WTC11 (cell line): ENCODE data around the gene FAM240B. TPM values are rescaled to one million over a fixed set of nuclear protein-coding genes. Genes with fewer than 3 reads are reported as not detected.

ENCODE experiments used
- ATAC-seq: fragments of 200-7000 bp; cut with Tn5 transposase; 2 replicates; pipeline ENCODE4 v1.10.0; 2021; ENCODE audit warnings: mild to moderate bottlenecking, moderate library complexity
- CTCF ChIA-PET: fragments of 300-600 bp; sonication (Branson Sonifier 250); formaldehyde crosslinking; loops from one replicate; lab custom pipeline; 2021; ENCODE audit warnings: antibody characterized with exemption; lab: Charles Lee
- POLR2A ChIA-PET: fragments of 350-600 bp; sonication (Branson Sonifier 250); formaldehyde crosslinking; loops from one replicate; lab custom pipeline; 2021; ENCODE audit warnings: antibody characterized with exemption; lab: Charles Lee
- DNase-seq: peaks from one replicate; pipeline ENCODE4 v3.0.0; 2021; ENCODE audit warnings: low spot score
- H3K27ac Mint-ChIP-seq: 2 replicates; pipeline ENCODE4 v1.8.0; 2021; ENCODE audit warnings: mixed read lengths
- H3K27me3 Mint-ChIP-seq: 2 replicates; pipeline ENCODE4 v1.8.0; 2021; ENCODE audit warnings: low read depth, mild to moderate bottlenecking, moderate library complexity, mixed read lengths
- H3K36me3 Mint-ChIP-seq: 2 replicates; pipeline ENCODE4 v1.8.0; 2021; ENCODE audit warnings: mixed read lengths
- H3K4me1 Mint-ChIP-seq: 2 replicates; pipeline ENCODE4 v1.8.0; 2022; ENCODE audit warnings: mixed read lengths
- H3K4me3 Mint-ChIP-seq: 2 replicates; pipeline ENCODE4 v1.8.0; 2021; ENCODE audit warnings: mild to moderate bottlenecking, moderate library complexity, mixed read lengths
- H3K9me3 Mint-ChIP-seq: 2 replicates; pipeline ENCODE4 v1.8.0; 2021; ENCODE audit warnings: mixed read lengths
- ATF6 ChIP-seq: sonication (generic); formaldehyde crosslinking; IDR thresholded peaks from 2 replicates; pipeline ENCODE4 v1.8.1; 2023; ENCODE audit warnings: mild to moderate bottlenecking, missing genetic modification reagents
- CBFB ChIP-seq: sonication (generic); formaldehyde crosslinking; IDR thresholded peaks from 2 replicates; pipeline ENCODE4 v1.8.1; 2022; ENCODE audit warnings: mild to moderate bottlenecking, low read depth, missing genetic modification reagents
- CREB1 ChIP-seq: sonication (generic); formaldehyde crosslinking; IDR thresholded peaks from 2 replicates; pipeline ENCODE4 v1.8.0; 2023; ENCODE audit warnings: mild to moderate bottlenecking, missing genetic modification reagents
- E2F1 ChIP-seq: sonication (generic); formaldehyde crosslinking; IDR thresholded peaks from 2 replicates; pipeline ENCODE4 v1.8.0; 2022; ENCODE audit warnings: mild to moderate bottlenecking, missing genetic modification reagents
- ETV6 ChIP-seq: sonication (generic); formaldehyde crosslinking; IDR thresholded peaks from 2 replicates; pipeline ENCODE4 v1.8.1; 2022; ENCODE audit warnings: mild to moderate bottlenecking, missing genetic modification reagents
- FOXJ3 ChIP-seq: sonication (generic); formaldehyde crosslinking; IDR thresholded peaks from 2 replicates; pipeline ENCODE4 v1.9.0; 2021; ENCODE audit warnings: missing genetic modification reagents, mild to moderate bottlenecking, borderline replicate concordance
- FOXP4 ChIP-seq: sonication (generic); formaldehyde crosslinking; IDR thresholded peaks from 2 replicates; pipeline ENCODE4 v1.8.0; 2022; ENCODE audit warnings: mild to moderate bottlenecking, missing genetic modification reagents
- GRHL2 ChIP-seq: fragments of 250-450 bp; sonication (Bioruptor Pico); IDR thresholded peaks from 2 replicates; pipeline ENCODE4 v1.8.0; 2022; ENCODE audit warnings: mild to moderate bottlenecking, moderate library complexity; ENCODE audit not compliant: insufficient replicate concordance, severe bottlenecking
- GTF2I ChIP-seq: fragments of 250-450 bp; sonication (Bioruptor Pico); conservative IDR thresholded peaks from 2 replicates; pipeline ENCODE4 v1.4.0; 2021; ENCODE audit warnings: mild to moderate bottlenecking
- JUN ChIP-seq: sonication (generic); formaldehyde crosslinking; IDR thresholded peaks from 2 replicates; pipeline ENCODE4 v1.8.0; 2023; ENCODE audit warnings: mild to moderate bottlenecking, missing genetic modification reagents
- NFATC4 ChIP-seq: fragments of 250-450 bp; sonication (Bioruptor Pico); IDR thresholded peaks from 2 replicates; pipeline ENCODE4 v1.9.0; 2021; ENCODE audit warnings: mild to moderate bottlenecking
- OVOL2 ChIP-seq: fragments of 250-450 bp; sonication (Bioruptor Pico); IDR thresholded peaks from 2 replicates; pipeline ENCODE4 v1.9.0; 2021; ENCODE audit warnings: mild to moderate bottlenecking, borderline replicate concordance
- RORB ChIP-seq: fragments of 250-450 bp; sonication (Bioruptor Pico); IDR thresholded peaks from 2 replicates; pipeline ENCODE4 v1.9.0; 2021; ENCODE audit warnings: mild to moderate bottlenecking
- ZNF423 ChIP-seq: fragments of 250-450 bp; sonication (Bioruptor Pico); IDR thresholded peaks from 2 replicates; pipeline ENCODE4 v2.1.2; 2022; ENCODE audit warnings: mild to moderate bottlenecking, moderate library complexity
- ZNF671 ChIP-seq: fragments of 250-450 bp; sonication (Bioruptor Pico); IDR thresholded peaks from 2 replicates; pipeline ENCODE4 v1.8.0; 2021; ENCODE audit warnings: mild to moderate bottlenecking
- total RNA-seq: library from RNA; stranded (reverse); gene quantifications from 3 replicates; pipeline ENCODE4 v1.2.3, GENCODE V29; 2021
- TF ChIP-seq, protein P1 (sequence below): fragments of 200-600 bp; IDR thresholded peaks from 2 replicates; pipeline ENCODE4 v1.8.0; 2022; ENCODE audit warnings: antibody characterized with exemption
- TF ChIP-seq, protein P2 (sequence below): sonication (generic); formaldehyde crosslinking; IDR thresholded peaks from 2 replicates; pipeline ENCODE4 v1.8.0; 2022; ENCODE audit warnings: mild to moderate bottlenecking, missing genetic modification reagents

The FAM240B gene
- total RNA-seq, 1 experiment from 2014 or later, result not detected

DNA sequence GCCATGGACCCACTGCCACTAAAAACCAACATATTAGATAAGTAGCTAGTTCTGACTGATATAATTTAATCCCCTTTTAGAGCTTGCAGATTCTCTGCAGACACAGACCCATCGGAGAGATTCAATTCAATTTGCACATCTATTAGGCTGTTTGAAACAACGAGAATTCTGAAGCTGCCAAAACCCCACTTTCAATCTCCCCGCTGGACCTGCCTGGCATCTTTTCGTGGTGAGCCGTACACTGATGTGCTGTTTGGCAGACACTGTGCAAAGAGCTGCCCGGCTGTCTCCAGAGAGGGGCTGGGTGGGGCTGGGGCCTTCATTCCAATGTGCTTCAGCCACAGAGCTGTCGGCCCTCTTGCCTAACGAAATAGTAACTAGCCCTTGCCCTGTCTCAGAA lies 42.1 kb upstream of the FAM240B start:
- Mint-ChIP-seq H3K4me1 (peaks cover 29% of the 10 kb centered on the region), H3K27ac (peak overlapping the region; percentile 93; the same call in 1 of the 2 replicates), H3K36me3 (no peaks in the 10 kb centered on the region), H3K27me3 (no peaks in the 10 kb centered on the region), H3K9me3 (peaks cover 3% of the 10 kb centered on the region; the same call in 1 of the 2 replicates)
- CTCF ChIA-PET, result interaction anchor here (0.5 to 1.2 kb wide), 4 partner anchors 34 to 345 kb away, joined by 3 to 4 read pairs (median 3); no protein-coding TSS in a partner anchor
- POLR2A ChIA-PET, result no interaction called here
- ATAC-seq (no peak), DNase-seq (no peak)
- TF ChIP-seq CREB1, result no peak
- TF ChIP-seq FOXJ3 (CRISPR knock-in tag), result no peak
- TF ChIP-seq OVOL2 (CRISPR knock-in tag), result no peak
- TF ChIP-seq, protein P1, sequence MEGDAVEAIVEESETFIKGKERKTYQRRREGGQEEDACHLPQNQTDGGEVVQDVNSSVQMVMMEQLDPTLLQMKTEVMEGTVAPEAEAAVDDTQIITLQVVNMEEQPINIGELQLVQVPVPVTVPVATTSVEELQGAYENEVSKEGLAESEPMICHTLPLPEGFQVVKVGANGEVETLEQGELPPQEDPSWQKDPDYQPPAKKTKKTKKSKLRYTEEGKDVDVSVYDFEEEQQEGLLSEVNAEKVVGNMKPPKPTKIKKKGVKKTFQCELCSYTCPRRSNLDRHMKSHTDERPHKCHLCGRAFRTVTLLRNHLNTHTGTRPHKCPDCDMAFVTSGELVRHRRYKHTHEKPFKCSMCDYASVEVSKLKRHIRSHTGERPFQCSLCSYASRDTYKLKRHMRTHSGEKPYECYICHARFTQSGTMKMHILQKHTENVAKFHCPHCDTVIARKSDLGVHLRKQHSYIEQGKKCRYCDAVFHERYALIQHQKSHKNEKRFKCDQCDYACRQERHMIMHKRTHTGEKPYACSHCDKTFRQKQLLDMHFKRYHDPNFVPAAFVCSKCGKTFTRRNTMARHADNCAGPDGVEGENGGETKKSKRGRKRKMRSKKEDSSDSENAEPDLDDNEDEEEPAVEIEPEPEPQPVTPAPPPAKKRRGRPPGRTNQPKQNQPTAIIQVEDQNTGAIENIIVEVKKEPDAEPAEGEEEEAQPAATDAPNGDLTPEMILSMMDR, result no peak
- TF ChIP-seq CBFB (CRISPR knock-in tag), result no peak
- no peak for TF ChIP-seq NFATC4 (CRISPR knock-in tag)
- no peak for TF ChIP-seq ZNF423 (CRISPR knock-in tag)
- TF ChIP-seq ETV6 (CRISPR knock-in tag), result no peak
- no peak for TF ChIP-seq RORB (CRISPR knock-in tag)
- no peak for TF ChIP-seq JUN
- no peak for TF ChIP-seq GTF2I (CRISPR knock-in tag)
- TF ChIP-seq E2F1 (CRISPR knock-in tag), result no peak
- no peak for TF ChIP-seq ZNF671
- TF ChIP-seq, all 79 proteins: peak for 0
- H3K4me3 Mint-ChIP-seq, result no peak overlapping the region

DNA sequence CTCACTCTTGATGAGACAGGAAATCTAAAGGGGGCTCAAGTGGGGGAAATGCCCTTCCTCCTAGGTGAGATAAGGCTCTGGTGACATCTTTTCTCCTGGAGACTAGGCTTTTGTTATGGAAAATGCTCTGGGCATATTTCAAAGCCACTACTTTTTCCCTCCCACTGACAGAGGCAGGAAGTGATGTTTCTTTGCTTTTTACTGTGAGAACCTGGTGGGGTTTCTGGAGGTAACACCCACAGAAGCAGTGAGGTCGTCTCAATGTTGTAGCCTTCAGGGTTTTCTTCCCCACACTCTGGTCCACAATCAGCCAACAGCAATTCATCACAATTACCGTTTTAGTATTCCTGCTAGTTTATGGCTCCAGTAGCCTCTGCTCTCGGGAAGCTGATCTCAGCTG lies 41.4 kb upstream of the FAM240B start:
- ChIA-PET CTCF (interaction anchor here (0.8 to 1.2 kb wide), 3 partner anchors 34 to 344 kb away, joined by 3 to 4 read pairs (median 3); no protein-coding TSS in a partner anchor), POLR2A (no interaction called here)
- TF ChIP-seq, protein P2, sequence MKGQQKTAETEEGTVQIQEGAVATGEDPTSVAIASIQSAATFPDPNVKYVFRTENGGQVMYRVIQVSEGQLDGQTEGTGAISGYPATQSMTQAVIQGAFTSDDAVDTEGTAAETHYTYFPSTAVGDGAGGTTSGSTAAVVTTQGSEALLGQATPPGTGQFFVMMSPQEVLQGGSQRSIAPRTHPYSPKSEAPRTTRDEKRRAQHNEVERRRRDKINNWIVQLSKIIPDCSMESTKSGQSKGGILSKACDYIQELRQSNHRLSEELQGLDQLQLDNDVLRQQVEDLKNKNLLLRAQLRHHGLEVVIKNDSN (CRISPR knock-in tag), result no peak
- TF ChIP-seq ATF6 (CRISPR knock-in tag) (no peak), CREB1 (no peak), GRHL2 (CRISPR knock-in tag) (no peak), FOXP4 (CRISPR knock-in tag) (no peak)
- Mint-ChIP-seq H3K4me3 (0 out of 2 replicates have a peak overlapping the region, but pooled peaks have one; percentile 3), H3K36me3 (no peaks in the 10 kb centered on the region), H3K4me1 (peaks cover 29% of the 10 kb centered on the region), H3K27me3 (no peaks in the 10 kb centered on the region), H3K9me3 (no peaks in the 10 kb centered on the region; the same call in 1 of the 2 replicates), H3K27ac (peak overlapping the region; percentile 93)
- no peak for DNase-seq
- ATAC-seq, result peak; percentile 73
